ENCODE results near the gene TIMM44. TPM values are rescaled to one million over a fixed set of nuclear protein-coding genes. Genes with fewer than 3 reads are reported as not detected.

TIMM44 gene
- polyA plus RNA-seq, 1 of the 3 experiments (the other 2 are of a cell fraction): 49.7 TPM

DNA sequence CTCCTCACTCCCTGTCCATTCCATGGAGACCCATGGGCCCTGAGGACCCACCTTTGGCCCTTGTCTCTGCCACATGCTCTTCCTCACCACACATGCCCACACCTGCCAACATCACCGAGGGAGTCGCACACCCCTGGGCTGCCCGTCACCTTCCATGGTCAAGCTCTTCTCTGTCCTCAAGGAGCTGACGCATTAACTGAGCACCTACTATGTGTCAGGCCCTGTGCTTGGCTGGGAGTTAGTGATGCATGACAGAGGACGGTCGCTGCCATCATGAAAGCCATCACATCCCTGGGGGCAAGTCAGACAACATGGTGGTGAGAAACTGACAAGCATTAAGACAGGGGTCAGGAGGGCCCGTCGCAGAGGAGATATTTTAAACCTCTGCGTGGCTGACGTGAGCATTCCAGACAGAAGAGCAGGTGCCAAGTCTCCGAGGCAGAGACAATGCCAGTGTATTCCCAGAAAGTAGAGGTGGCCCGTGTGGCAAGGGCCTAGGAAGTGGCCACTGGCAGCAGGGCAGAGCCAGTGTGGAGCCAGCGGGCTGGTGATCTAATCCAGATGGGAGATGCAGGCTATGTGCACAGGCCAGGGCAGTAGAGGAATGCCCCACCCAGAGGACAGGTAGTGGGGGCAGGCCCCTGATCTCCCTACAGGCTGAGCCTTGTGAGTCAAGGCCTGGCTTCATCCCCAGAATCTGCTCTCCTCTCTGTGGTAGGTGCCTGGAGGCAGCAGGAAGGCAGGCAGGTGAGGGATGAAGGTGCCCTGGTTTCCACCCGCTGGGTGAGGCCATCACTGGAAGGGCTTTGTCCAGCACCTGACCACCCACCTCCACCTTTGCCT lies 40.8 kb upstream of the TIMM44 start:
- ChIA-PET POLR2A (no interaction called here), CTCF (interaction anchor here (1.4 to 3.8 kb wide), 3 partner anchors 13 to 18 kb away, joined by 4 to 18 read pairs (median 9); no protein-coding TSS in a partner anchor)
- no peak for DNase-seq
- Histone ChIP-seq H3K27ac (ENCODE audit: low read depth in 2 of 2, low read length in 1 of 2) (no peak overlapping the region), H3K4me2 (no peak overlapping the region), H3K9me3 (no peaks in the 10 kb centered on the region), H3K9me2 (no peaks in the 10 kb centered on the region), H3K79me2 (ENCODE audit: insufficient read depth) (peaks cover 74% of the 10 kb centered on the region), H3F3A (replicated peaks; ENCODE audit: insufficient read depth) (no peaks in the 10 kb centered on the region), H3K36me3 (replicated peaks in 1 of 2; ENCODE audit: control insufficient read depth in 1 of 2, insufficient read depth in 2 of 2, low read length in 1 of 2) (peaks cover 7 to 80% of the 10 kb centered on the region in 2 experiments), H3K4me1 (ENCODE audit: control insufficient read depth in 1 of 2, insufficient read depth in 2 of 2, low read depth in 1 of 2, low read length in 1 of 2) (peaks cover 0 to 11% of the 10 kb centered on the region in 2 experiments; a peak in 2 of 4 replicates), H3K9ac (no peak overlapping the region), H4K20me1 (ENCODE audit: insufficient read depth) (peaks cover 67% of the 10 kb centered on the region), H3K4me3 (ENCODE audit: low read depth in 2 of 2, low read length in 1 of 2) (no peak overlapping the region), H3K27me3 (ENCODE audit: insufficient read depth) (no peaks in the 10 kb centered on the region), H2AFZ (ENCODE audit: low read depth) (no peak overlapping the region)
- TF ChIP-seq, protein P1, sequence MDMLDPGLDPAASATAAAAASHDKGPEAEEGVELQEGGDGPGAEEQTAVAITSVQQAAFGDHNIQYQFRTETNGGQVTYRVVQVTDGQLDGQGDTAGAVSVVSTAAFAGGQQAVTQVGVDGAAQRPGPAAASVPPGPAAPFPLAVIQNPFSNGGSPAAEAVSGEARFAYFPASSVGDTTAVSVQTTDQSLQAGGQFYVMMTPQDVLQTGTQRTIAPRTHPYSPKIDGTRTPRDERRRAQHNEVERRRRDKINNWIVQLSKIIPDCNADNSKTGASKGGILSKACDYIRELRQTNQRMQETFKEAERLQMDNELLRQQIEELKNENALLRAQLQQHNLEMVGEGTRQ (IDR thresholded peaks at IDR 0.05; ENCODE audit: borderline replicate concordance, low read depth, low read length): no peak
- TF ChIP-seq FOXM1 (IDR thresholded peaks at IDR 0.05; ENCODE audit: low read depth) (no peak), CHD2 (IDR thresholded peaks at IDR 0.05; ENCODE audit: low read length, partially characterized antibody) (no peak), EP300 (IDR thresholded peaks at IDR 0.05; ENCODE audit: borderline replicate concordance in 1 of 2, low read depth in 1 of 2, low read length in 1 of 2) (no peak), IRF3 (IDR thresholded peaks at IDR 0.05; ENCODE audit: low read depth, low read length) (no peak), FOXJ3 (CRISPR knock-in tag; IDR thresholded peaks at IDR 0.05) (no peak), GATA2 (CRISPR knock-in tag; IDR thresholded peaks at IDR 0.05) (no peak), YY1 (IDR thresholded peaks at IDR 0.05; ENCODE audit: low read depth) (no peak), NRF1 (IDR thresholded peaks at IDR 0.05; ENCODE audit: low read depth, low read length) (no peak), MXI1 (IDR thresholded peaks at IDR 0.05; ENCODE audit: low read depth, low read length) (no peak), RCOR1 (IDR thresholded peaks at IDR 0.05; ENCODE audit: low read length) (no peak), EZH2phosphoT487 (IDR thresholded peaks at IDR 0.05; ENCODE audit: borderline replicate concordance, low read depth) (no peak)
- TF ChIP-seq, protein P2, sequence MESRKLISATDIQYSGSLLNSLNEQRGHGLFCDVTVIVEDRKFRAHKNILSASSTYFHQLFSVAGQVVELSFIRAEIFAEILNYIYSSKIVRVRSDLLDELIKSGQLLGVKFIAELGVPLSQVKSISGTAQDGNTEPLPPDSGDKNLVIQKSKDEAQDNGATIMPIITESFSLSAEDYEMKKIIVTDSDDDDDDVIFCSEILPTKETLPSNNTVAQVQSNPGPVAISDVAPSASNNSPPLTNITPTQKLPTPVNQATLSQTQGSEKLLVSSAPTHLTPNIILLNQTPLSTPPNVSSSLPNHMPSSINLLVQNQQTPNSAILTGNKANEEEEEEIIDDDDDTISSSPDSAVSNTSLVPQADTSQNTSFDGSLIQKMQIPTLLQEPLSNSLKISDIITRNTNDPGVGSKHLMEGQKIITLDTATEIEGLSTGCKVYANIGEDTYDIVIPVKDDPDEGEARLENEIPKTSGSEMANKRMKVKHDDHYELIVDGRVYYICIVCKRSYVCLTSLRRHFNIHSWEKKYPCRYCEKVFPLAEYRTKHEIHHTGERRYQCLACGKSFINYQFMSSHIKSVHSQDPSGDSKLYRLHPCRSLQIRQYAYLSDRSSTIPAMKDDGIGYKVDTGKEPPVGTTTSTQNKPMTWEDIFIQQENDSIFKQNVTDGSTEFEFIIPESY (IDR thresholded peaks at IDR 0.05; ENCODE audit: borderline replicate concordance, low read depth): no peak
- TF ChIP-seq, protein P3, sequence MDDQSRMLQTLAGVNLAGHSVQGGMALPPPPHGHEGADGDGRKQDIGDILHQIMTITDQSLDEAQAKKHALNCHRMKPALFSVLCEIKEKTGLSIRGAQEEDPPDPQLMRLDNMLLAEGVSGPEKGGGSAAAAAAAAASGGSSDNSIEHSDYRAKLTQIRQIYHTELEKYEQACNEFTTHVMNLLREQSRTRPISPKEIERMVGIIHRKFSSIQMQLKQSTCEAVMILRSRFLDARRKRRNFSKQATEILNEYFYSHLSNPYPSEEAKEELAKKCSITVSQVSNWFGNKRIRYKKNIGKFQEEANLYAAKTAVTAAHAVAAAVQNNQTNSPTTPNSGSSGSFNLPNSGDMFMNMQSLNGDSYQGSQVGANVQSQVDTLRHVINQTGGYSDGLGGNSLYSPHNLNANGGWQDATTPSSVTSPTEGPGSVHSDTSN (IDR thresholded peaks at IDR 0.05): no peak
- WGBS (ENCODE audit: low lambda C conversion rate): 96% methylated on average over 14 of the region's 14 CpGs

Measured in SK-N-SH (cell line).